NT2/D1 (cell line): ENCODE data around the gene ESRP2.

Experiments
- SUZ12 ChIP-seq: IDR thresholded peaks from 2 replicates; pipeline ENCODE4 v1.6.1; 2011; ENCODE audit not compliant: insufficient read length, insufficient read depth; ENCODE audit errors: extremely low read depth
- YY1 ChIP-seq: IDR thresholded peaks from 2 replicates; pipeline ENCODE4 v1.6.1; 2011; ENCODE audit not compliant: insufficient read length, insufficient read depth
- ZNF274 ChIP-seq: IDR thresholded peaks from 2 replicates; pipeline ENCODE4 v1.6.1; 2011; ENCODE audit warnings: mild to moderate bottlenecking, low read depth, low read length

DNA sequence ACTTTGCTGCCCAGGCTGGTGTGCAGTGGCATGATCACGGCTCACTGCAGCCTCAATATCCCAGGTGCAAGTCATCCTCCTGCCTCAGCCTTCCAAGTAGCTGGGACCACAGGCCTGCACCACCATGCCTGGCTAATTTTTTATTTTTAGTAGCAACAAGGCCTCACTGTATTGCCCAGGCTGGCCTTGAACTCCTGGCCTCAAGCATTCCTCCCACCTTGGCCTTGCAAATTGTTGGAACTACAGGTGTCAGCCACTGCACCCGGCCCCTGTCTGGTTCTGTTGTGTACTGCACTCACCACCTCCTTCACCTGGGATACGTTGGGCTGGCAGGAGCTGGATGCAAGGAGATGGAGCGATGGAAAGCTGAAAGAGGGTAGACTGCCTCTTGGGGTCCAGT lies 17.8 kb upstream of the ESRP2 start:
- TF ChIP-seq ZNF274 (no peak), SUZ12 (no peak), YY1 (no peak)
